ENCODE measurements around the gene PARP12.

Gene PARP12

DNA sequence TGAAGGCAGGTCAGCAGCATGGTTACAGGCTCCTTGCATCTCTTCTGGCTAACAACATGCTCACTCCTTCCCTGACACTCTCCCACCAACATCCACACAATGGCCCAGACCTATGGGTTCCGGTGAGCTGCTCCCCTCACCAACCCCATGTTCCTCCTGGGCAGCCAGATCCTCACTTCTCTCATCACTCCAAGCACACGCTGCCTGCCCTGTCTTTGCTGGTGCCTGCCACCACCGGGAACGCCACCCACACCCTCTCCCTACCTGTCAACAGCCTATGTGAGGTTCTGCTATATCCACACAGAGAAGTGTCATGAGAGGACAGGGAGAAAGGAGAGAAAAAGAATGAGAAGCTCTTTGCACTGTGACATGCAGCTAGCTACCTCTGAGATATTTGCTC lies 14.6 kb downstream of the PARP12 start:
- Histone ChIP-seq H3K9ac (no peak overlapping the region), H3K4me3 (no peak overlapping the region), H3K27ac (no peak overlapping the region), H3K36me3 (peaks cover 49 to 92% (median 75%) of the 10 kb centered on the region in 11 experiments), H3K4me1 (peaks cover 8 to 18% (median 11%) of the 10 kb centered on the region in 10 experiments; a peak in 18 of 20 replicates), H3K9me3 (replicated peaks in 1 of 11) (no peaks in the 10 kb centered on the region), H4K20me1 (peaks cover 0 to 75% (median 17%) of the 10 kb centered on the region in 11 experiments; a peak in 12 of 22 replicates), H3K4me2 (no peak overlapping the region), H3K27me3 (no peaks in the 10 kb centered on the region)
- no peak for TF ChIP-seq Cebpa-rat (IDR thresholded peaks at IDR 0.05)

- H3K4me3 ChIP-seq, result no peak overlapping the region
- H3K4me2 ChIP-seq, result no peak overlapping the region
- peaks cover 51 to 92% (median 74%) of the 10 kb centered on the region in 11 experiments for H3K36me3 ChIP-seq
- H3K9me3 ChIP-seq (replicated peaks in 1 of 11), result no peaks in the 10 kb centered on the region
- peaks cover 8 to 23% (median 11%) of the 10 kb centered on the region in 10 experiments; a peak in 19 of 20 replicates for H3K4me1 ChIP-seq
- no peak overlapping the region for H3K27ac ChIP-seq
- no peak for TF ChIP-seq Cebpa-rat (IDR thresholded peaks at IDR 0.05)
- no peaks in the 10 kb centered on the region for H3K27me3 ChIP-seq
- H4K20me1 ChIP-seq, result peaks cover 0 to 84% (median 23%) of the 10 kb centered on the region in 11 experiments; a peak in 16 of 22 replicates
- H3K9ac ChIP-seq, result no peak overlapping the region
Measured at GRCh38 chr7:140047197-140047596, 15.6 kb downstream of the PARP12 start.

- Histone ChIP-seq H3K4me1 (peaks cover 8 to 22% (median 14%) of the 10 kb centered on the region in 10 experiments; a peak in 19 of 20 replicates), H3K4me2 (no peak overlapping the region)
Measured at GRCh38 chr7:140045697-140046096, 17.1 kb downstream of the PARP12 start.

DNA sequence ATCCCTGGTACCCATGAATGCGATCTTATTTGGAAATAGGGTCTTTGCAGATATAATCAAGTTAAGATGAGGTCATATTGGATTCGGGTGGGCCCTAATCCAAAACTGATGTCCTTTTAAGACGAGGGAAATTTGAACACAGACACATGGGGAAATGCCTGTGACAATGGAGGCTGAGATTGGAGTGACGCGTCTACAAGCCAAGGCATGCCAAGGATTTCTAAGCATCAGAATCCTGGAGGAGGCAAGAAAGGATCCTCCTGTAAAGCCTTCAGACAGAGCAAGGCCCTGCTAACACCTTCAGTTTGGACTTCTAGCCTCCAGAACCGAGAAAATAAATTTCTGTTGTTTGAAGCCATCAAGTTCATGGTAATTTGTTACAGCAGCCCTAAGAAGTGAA lies 18.5 kb downstream of the PARP12 start:
- no peaks in the 10 kb centered on the region for H3K9me3 ChIP-seq (replicated peaks in 1 of 11)
- no peak for TF ChIP-seq Cebpa-rat (IDR thresholded peaks at IDR 0.05)
- no peak overlapping the region for H3K4me3 ChIP-seq
- peaks cover 8 to 99% (median 25%) of the 10 kb centered on the region in 11 experiments; a peak in 19 of 22 replicates for H4K20me1 ChIP-seq
- no peak overlapping the region for H3K9ac ChIP-seq
- peaks cover 76 to 94% (median 85%) of the 10 kb centered on the region in 11 experiments for H3K36me3 ChIP-seq
- no peaks in the 10 kb centered on the region for H3K27me3 ChIP-seq
- H3K4me2 ChIP-seq, result no peak overlapping the region
- no peak overlapping the region for H3K27ac ChIP-seq
- H3K4me1 ChIP-seq, result peaks cover 1 to 26% (median 8%) of the 10 kb centered on the region in 10 experiments; a peak in 19 of 20 replicates

More at GRCh38 chr7:140045697-140046096, 17.1 kb downstream of the PARP12 start:
- Histone ChIP-seq H3K4me3 (no peak overlapping the region), H3K27ac (no peak overlapping the region), H3K27me3 (no peaks in the 10 kb centered on the region), H3K9me3 (replicated peaks in 1 of 11) (no peaks in the 10 kb centered on the region), H3K9ac (no peak overlapping the region), H3K36me3 (peaks cover 63 to 93% (median 82%) of the 10 kb centered on the region in 11 experiments), H4K20me1 (peaks cover 0 to 99% (median 20%) of the 10 kb centered on the region in 11 experiments; a peak in 17 of 22 replicates)
- no peak for TF ChIP-seq Cebpa-rat (IDR thresholded peaks at IDR 0.05)

GRCh38 chr7:140042386-140042670 lies 20.4 kb downstream of the PARP12 start:
- Histone ChIP-seq H3K4me1 (peaks cover 0 to 38% (median 6%) of the 10 kb centered on the region in 10 experiments; a peak in 10 of 20 replicates), H3K4me2 (peak overlapping the region in 4 of 11 experiments; percentile 19 to 69 (median 40); a peak in 7 of 22 replicates), H3K4me3 (no peak overlapping the region), H4K20me1 (peaks cover 27 to 99% (median 39%) of the 10 kb centered on the region in 11 experiments), H3K9me3 (replicated peaks in 1 of 11) (no peaks in the 10 kb centered on the region), H3K27ac (no peak overlapping the region), H3K27me3 (no peaks in the 10 kb centered on the region), H3K36me3 (peaks cover 85 to 99% (median 89%) of the 10 kb centered on the region in 11 experiments), H3K9ac (no peak overlapping the region; a peak in 1 of 22 replicates)
- TF ChIP-seq Cebpa-rat (IDR thresholded peaks at IDR 0.05), result no peak

- no peak for TF ChIP-seq Cebpa-rat (IDR thresholded peaks at IDR 0.05)
- peaks cover 0 to 43% (median 11%) of the 10 kb centered on the region in 10 experiments; a peak in 15 of 20 replicates for H3K4me1 ChIP-seq
- H3K27ac ChIP-seq, result no peak overlapping the region
- H3K9me3 ChIP-seq (replicated peaks in 1 of 11), result no peaks in the 10 kb centered on the region
- H3K4me3 ChIP-seq, result no peak overlapping the region
- H3K4me2 ChIP-seq, result peak overlapping the region in 4 of 11 experiments; percentile 19 to 69 (median 40); a peak in 7 of 22 replicates
- H3K9ac ChIP-seq, result no peak overlapping the region; a peak in 1 of 22 replicates
- H3K36me3 ChIP-seq, result peaks cover 82 to 99% (median 93%) of the 10 kb centered on the region in 11 experiments
- H3K27me3 ChIP-seq, result no peaks in the 10 kb centered on the region
- peaks cover 32 to 99% (median 44%) of the 10 kb centered on the region in 11 experiments for H4K20me1 ChIP-seq
Measured at GRCh38 chr7:140041659-140042385, 20.9 kb downstream of the PARP12 start.

GRCh38 chr7:140039896-140040295 lies 22.9 kb downstream of the PARP12 start:
- Histone ChIP-seq H3K36me3 (peaks cover 69 to 92% (median 82%) of the 10 kb centered on the region in 11 experiments), H3K27ac (no peak overlapping the region), H3K27me3 (no peaks in the 10 kb centered on the region), H3K4me3 (no peak overlapping the region), H3K4me1 (peaks cover 10 to 57% (median 21%) of the 10 kb centered on the region in 10 experiments), H4K20me1 (peaks cover 39 to 98% (median 58%) of the 10 kb centered on the region in 11 experiments), H3K9ac (no peak overlapping the region), H3K9me3 (replicated peaks in 1 of 11) (no peaks in the 10 kb centered on the region), H3K4me2 (peak overlapping the region in 3 of 11 experiments; percentile 14 to 50 (median 41); a peak in 5 of 22 replicates)
- no peak for TF ChIP-seq Cebpa-rat (IDR thresholded peaks at IDR 0.05)

GRCh38 chr7:140039066-140039465 lies 23.7 kb downstream of the PARP12 start:
- Histone ChIP-seq H3K27me3 (no peaks in the 10 kb centered on the region), H3K4me2 (peak overlapping the region in 4 of 11 experiments; percentile 6 to 50 (median 28); a peak in 7 of 22 replicates), H4K20me1 (peaks cover 39 to 98% (median 60%) of the 10 kb centered on the region in 11 experiments), H3K4me3 (no peak overlapping the region), H3K9ac (no peak overlapping the region), H3K36me3 (peaks cover 68 to 92% (median 80%) of the 10 kb centered on the region in 11 experiments), H3K9me3 (replicated peaks in 1 of 11) (no peaks in the 10 kb centered on the region), H3K27ac (no peak overlapping the region), H3K4me1 (peaks cover 10 to 57% (median 21%) of the 10 kb centered on the region in 10 experiments)
- no peak for TF ChIP-seq Cebpa-rat (IDR thresholded peaks at IDR 0.05)

- peaks cover 69 to 93% (median 79%) of the 10 kb centered on the region in 11 experiments for H3K36me3 ChIP-seq
- H3K9ac ChIP-seq, result no peak overlapping the region
- H3K4me1 ChIP-seq, result peaks cover 10 to 59% (median 17%) of the 10 kb centered on the region in 10 experiments
- no peak for TF ChIP-seq Cebpa-rat (IDR thresholded peaks at IDR 0.05)
- no peaks in the 10 kb centered on the region for H3K9me3 ChIP-seq (replicated peaks in 1 of 11)
- H3K27me3 ChIP-seq, result no peaks in the 10 kb centered on the region
- H3K4me3 ChIP-seq, result no peak overlapping the region
- H4K20me1 ChIP-seq, result peaks cover 39 to 97% (median 54%) of the 10 kb centered on the region in 11 experiments; a peak in 21 of 22 replicates
- H3K4me2 ChIP-seq, result peak overlapping the region; percentile 34 to 81 (median 55); a peak in 21 of 22 replicates
- H3K27ac ChIP-seq, result no peak overlapping the region
Measured at GRCh38 chr7:140036224-140036962, 26.4 kb downstream of the PARP12 start.

Data from BLaER1 treated with 17β-estradiol and CSF1 and Interleukin-3, amounts not matched to agents 10 nM and 100 nM (cell line).